Thoracic aorta (tissue), 2 donors: ENCODE measurements around the gene ADGRB2. TPM values are rescaled to one million over a fixed set of nuclear protein-coding genes. Genes with fewer than 3 reads are reported as not detected.
A peak's percentile ranks its signal among the peaks of the same experiment; 100 is the strongest.

ENCODE experiments used
- ATAC-seq: fragments of 150-250 bp; one replicate; pipeline ENCODE4 v1.8.0; 2017; ENCODE audit warnings: low read depth; ENCODE audit not compliant: insufficient number of reproducible peaks, low FRiP score
- DNase-seq: peaks from one replicate; pipeline ENCODE4 v3.0.0-alpha.2; 2020; ENCODE audit warnings: low spot score
- H3K27ac ChIP-seq, 2 donors: fragments of 200-600 bp; sonication (generic); 1 replicate in 1 of 2; 2 replicates in 1 of 2; pipeline ENCODE4 v1.5.1; 2016; ENCODE audit warnings: mild to moderate bottlenecking in 2 of 2, moderate library complexity in 2 of 2
- H3K27me3 ChIP-seq: fragments of 200-600 bp; sonication (generic); replicated peaks from 2 replicates; pipeline ENCODE4 v1.6.0; 2016; ENCODE audit warnings: mild to moderate bottlenecking; ENCODE audit not compliant: insufficient read depth
- H3K36me3 ChIP-seq: fragments of 200-600 bp; sonication (generic); one replicate; pipeline ENCODE4 v1.5.1; 2016
- H3K4me1 ChIP-seq, 2 donors: fragments of 200-600 bp; sonication (generic); 1 replicate in 1 of 2; 2 replicates in 1 of 2; pipeline versions ENCODE4 v1.5.1 to v1.6.0; 2016; ENCODE audit warnings: low read depth in 2 of 2, mild to moderate bottlenecking in 1 of 2; ENCODE audit not compliant: control insufficient read depth in 1 of 2
- H3K4me3 ChIP-seq: fragments of 200-600 bp; sonication (generic); 2 replicates; pipeline ENCODE4 v1.5.1; 2016; ENCODE audit warnings: mild to moderate bottlenecking
- H3K9me3 ChIP-seq: fragments of 200-600 bp; sonication (generic); 2 replicates; pipeline ENCODE4 v1.5.1; 2016
- total RNA-seq, 2 donors: library from RNA; depleted of rRNA; stranded (reverse); fragments of >200 nt; gene quantifications; one replicate each; pipeline versions ENCODE4 v1.1.0 to v1.2.3, GENCODE V29; 2016
- TF ChIP-seq, protein P1 (sequence below): fragments of 200-600 bp; sonication (generic); IDR thresholded peaks from one replicate; pipeline ENCODE4 v1.5.1; 2019; ENCODE audit warnings: antibody characterized with exemption

ADGRB2 gene
- total RNA-seq, 2 donors from 2014 or later: 1.5 TPM

DNA sequence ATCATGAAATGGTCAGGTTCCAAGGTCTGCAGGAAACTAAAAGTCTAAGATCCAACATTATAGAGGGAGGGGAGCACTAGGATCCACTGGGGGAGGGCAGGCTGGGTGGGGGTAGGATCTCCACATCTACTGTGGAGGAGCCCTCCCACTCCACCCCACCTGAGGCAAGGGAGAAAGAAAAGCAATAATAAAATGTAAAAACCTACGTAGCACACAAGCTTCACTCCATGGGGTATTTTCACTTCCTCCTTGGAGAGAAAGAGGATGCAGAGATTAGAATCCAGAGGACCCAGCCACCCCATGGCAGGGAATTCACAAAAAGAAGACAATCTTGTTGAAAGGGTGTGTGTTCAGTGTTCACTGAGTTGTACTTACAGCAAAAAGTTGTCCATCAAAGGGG, 37.3 kb upstream of the ADGRB2 start:
- TF ChIP-seq, protein P1, sequence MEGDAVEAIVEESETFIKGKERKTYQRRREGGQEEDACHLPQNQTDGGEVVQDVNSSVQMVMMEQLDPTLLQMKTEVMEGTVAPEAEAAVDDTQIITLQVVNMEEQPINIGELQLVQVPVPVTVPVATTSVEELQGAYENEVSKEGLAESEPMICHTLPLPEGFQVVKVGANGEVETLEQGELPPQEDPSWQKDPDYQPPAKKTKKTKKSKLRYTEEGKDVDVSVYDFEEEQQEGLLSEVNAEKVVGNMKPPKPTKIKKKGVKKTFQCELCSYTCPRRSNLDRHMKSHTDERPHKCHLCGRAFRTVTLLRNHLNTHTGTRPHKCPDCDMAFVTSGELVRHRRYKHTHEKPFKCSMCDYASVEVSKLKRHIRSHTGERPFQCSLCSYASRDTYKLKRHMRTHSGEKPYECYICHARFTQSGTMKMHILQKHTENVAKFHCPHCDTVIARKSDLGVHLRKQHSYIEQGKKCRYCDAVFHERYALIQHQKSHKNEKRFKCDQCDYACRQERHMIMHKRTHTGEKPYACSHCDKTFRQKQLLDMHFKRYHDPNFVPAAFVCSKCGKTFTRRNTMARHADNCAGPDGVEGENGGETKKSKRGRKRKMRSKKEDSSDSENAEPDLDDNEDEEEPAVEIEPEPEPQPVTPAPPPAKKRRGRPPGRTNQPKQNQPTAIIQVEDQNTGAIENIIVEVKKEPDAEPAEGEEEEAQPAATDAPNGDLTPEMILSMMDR: no peak
- DNase-seq (no peak), ATAC-seq (no peak)
- Histone ChIP-seq H3K4me1 (peaks cover 5 to 15% of the 10 kb centered on the region in 2 donors), H3K36me3 (no peaks in the 10 kb centered on the region), H3K9me3 (no peaks in the 10 kb centered on the region), H3K27me3 (no peaks in the 10 kb centered on the region), H3K27ac (no peak overlapping the region), H3K4me3 (no peak overlapping the region)

DNA sequence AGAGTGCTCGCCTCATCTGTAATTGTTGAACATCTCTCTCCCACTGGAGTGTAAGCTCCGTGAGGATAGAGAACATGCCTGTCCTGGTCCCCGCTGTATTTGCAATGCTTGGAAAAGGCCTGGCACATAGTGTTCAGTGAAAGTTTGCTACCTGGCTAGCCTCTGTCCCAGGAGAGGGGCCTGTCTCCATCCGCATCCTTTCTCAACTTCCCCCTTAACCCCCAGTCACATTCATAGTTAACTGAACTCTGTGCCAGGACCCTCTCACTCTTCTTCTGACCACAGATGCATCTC, 36.5 kb upstream of the ADGRB2 start:
- H3K4me3 ChIP-seq: no peak overlapping the region
- H3K9me3 ChIP-seq: no peaks in the 10 kb centered on the region
- TF ChIP-seq, protein P1: no peak
- no peak for ATAC-seq
- no peaks in the 10 kb centered on the region for H3K27me3 ChIP-seq
- peaks cover 5 to 15% of the 10 kb centered on the region in 2 donors for H3K4me1 ChIP-seq
- DNase-seq: no peak
- H3K27ac ChIP-seq: no peak overlapping the region
- H3K36me3 ChIP-seq: no peaks in the 10 kb centered on the region

DNA sequence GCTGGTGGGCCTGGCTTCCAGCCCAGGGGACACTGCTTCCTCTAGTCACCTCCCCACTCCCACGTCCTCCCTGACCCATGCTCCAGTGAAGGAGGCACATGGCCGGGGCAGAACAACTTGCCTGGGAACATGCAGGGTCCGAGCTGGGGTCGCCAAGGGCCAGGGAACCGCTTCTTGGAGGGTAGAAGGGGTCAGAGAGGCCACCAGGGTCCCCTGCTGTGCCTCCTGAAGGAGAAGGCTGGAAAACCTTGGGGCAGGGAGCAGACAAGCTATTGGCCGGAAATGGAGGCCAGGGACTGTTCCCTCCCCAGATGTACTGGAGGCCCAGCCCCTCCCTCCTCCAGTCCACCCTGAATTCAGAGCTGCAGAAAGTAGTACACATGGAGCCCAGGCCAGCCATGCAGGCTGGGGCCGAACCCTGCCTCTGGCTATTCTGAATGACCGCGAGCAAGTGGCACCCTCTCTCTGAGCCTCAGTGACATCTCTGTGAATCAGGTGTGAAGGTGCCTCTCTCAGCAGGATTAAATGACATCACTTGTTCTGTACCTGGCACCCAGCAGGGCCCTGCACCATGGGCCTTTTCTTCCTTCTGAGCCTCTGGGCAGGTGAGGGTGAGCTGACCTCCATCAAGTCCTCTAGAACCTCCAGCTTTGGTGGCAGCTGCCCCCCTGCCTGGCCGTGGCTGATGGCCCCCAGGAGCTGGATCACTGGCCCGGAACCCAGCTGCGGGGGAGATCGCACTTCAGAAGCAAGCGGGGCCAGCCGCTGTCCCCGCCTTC, 35.9 kb upstream of the ADGRB2 start:
- ATAC-seq (no peak), DNase-seq (no peak)
- Histone ChIP-seq H3K4me3 (no peak overlapping the region), H3K27me3 (no peaks in the 10 kb centered on the region), H3K4me1 (peaks cover 5 to 15% of the 10 kb centered on the region in 2 donors), H3K27ac (no peak overlapping the region), H3K36me3 (no peaks in the 10 kb centered on the region), H3K9me3 (no peaks in the 10 kb centered on the region)
- TF ChIP-seq, protein P1: no peak

DNA sequence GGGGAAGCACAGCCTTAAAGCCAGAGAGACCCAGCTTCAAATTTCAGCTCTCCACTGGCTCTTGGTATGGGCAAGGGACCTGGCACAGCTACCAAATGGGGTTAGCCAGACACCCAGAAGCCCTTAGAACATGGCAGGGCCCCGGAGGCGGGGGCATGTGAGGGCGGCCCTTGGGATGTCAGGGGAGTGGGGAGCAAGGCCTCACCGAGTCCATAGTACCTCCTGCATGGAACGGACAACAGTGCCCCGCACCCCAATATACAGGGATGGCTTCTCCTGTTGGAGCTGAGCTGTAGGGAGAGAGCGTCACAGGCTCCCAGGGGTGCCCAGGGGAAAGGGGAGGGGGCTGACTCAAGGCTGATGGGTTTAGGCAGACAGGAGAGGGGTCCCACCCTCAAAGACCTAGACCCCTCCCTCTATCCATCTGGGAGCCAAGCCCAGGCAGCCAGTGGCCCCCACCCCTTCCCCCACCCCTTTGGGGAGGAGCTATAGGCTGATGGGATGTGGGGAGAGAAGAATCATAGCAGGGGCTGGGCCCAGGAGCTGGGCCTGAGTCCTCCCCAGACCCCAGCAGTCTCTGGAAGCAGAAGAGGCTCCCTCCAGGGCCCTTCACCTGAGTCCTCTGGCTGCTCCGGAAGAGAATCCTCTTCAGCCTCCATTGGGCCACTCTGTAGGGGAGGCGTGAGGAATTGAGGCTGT, 35.2 kb upstream of the ADGRB2 start:
- Histone ChIP-seq H3K27me3 (no peaks in the 10 kb centered on the region), H3K27ac (no peak overlapping the region), H3K4me1 (peaks cover 5 to 15% of the 10 kb centered on the region in 2 donors), H3K36me3 (no peaks in the 10 kb centered on the region), H3K9me3 (no peaks in the 10 kb centered on the region), H3K4me3 (no peak overlapping the region)
- DNase-seq (no peak), ATAC-seq (no peak)
- TF ChIP-seq, protein P1: no peak

DNA sequence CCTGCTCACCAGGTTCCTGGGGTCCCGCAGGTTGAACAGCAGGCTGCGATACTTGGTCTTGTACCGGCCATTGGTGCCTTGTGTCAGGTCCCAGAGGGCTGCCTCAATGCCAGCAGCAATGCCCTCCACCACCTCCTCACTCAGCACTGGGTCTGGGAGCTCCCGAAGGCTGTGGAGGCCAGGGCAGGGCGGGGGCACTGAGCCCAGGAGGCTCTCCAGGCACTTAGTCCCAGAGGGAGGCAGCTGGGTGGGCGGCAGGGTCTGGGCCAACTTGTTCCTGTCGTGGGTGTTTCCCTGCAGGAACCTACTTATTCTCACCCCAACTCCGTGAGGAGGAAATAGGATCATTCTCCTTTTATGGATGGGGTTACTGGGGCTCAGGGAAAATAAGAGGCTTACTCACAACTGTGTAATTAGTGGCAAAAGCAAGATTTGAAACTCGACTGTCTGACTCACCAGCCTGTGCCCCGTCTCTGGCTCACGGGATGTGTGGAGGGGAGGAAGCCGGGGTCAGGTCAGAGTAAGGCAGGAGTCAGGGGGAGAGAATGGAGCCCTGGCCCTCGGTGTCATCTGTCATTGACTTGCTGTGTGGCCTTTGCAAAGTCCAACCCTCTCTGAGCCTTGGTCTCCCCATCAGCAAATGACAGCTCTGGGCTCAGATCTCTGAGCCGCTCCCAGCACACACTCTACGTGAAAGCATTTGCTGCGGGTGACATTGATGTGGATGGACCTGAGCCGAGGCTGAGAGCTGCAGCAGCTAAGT, 34.5 kb upstream of the ADGRB2 start:
- H3K36me3 ChIP-seq: no peaks in the 10 kb centered on the region
- no peak overlapping the region for H3K27ac ChIP-seq
- DNase-seq (peak; percentile 25), ATAC-seq (peak; percentile 71)
- peak overlapping the region; percentile 48 for H3K4me3 ChIP-seq
- TF ChIP-seq, protein P1: no peak
- H3K27me3 ChIP-seq: no peaks in the 10 kb centered on the region
- peaks cover 5 to 15% of the 10 kb centered on the region in 2 donors for H3K4me1 ChIP-seq
- no peaks in the 10 kb centered on the region for H3K9me3 ChIP-seq
